NT2/D1 (cell line): ENCODE data around the gene TOPBP1.

Experiments used
- SUZ12 ChIP-seq: IDR thresholded peaks from 2 replicates; pipeline ENCODE4 v1.6.1; 2011; ENCODE audit not compliant: insufficient read length, insufficient read depth; ENCODE audit errors: extremely low read depth
- ZNF274 ChIP-seq: IDR thresholded peaks from 2 replicates; pipeline ENCODE4 v1.6.1; 2011; ENCODE audit warnings: mild to moderate bottlenecking, low read depth, low read length

DNA sequence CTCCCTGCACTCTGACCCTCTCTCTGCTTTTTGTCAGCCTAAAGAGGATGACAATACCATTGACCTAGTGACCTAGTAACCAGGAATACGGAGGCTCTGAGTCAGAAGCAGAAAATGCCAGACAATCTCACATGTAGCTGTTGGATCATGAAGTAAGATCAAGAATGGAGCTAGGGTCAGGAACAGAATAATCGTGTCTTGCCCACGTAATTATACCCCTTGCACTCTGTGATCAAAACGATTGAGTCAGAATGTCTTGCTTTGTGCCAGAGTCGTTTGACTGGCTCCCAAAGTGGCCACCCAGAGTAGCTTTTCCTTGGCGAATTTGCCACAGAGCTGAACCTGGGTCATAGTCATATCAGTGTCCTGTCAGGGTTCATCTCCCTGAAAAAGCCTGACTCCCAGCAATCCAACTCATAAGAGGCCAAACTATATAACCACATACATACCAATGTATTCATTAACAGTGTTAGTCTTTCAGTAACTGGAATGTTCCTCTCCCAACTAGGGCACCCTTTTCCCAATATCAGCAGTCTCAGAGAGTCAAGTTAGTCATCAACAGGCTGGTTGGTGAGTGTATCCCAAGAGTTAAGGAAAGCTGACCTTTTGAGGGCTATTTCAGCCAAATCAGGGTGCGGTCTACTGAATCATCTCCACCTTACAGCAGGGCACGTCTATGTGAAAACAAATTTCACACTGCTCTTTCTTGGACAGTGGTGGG lies 93.3 kb downstream of the TOPBP1 start:
- no peak for TF ChIP-seq ZNF274
- no peak for TF ChIP-seq SUZ12
